Loucy (cell line): ENCODE results near the gene LRIG1.
A peak's percentile ranks its signal among the peaks of the same experiment; 100 is the strongest.

Source experiments
- H2AFZ ChIP-seq: fragments of 200-600 bp; sonication (generic); 2 replicates; pipeline ENCODE4 v1.6.0; 2016; ENCODE audit warnings: antibody characterized with exemption, mild to moderate bottlenecking, low read length, moderate library complexity
- H3F3A ChIP-seq: fragments of 200-600 bp; 2 replicates; pipeline ENCODE4 v1.6.0; 2016; ENCODE audit warnings: antibody characterized with exemption, low read depth, mild to moderate bottlenecking
- H3K27me3 ChIP-seq: fragments of 200-600 bp; sonication (generic); 2 replicates; pipeline ENCODE4 v1.6.1; 2014; ENCODE audit warnings: low read length, mild to moderate bottlenecking; ENCODE audit not compliant: insufficient read depth, poor library complexity, severe bottlenecking
- H3K36me3 ChIP-seq: fragments of 200-600 bp; sonication (generic); 2 replicates; pipeline ENCODE4 v1.6.1; 2016; ENCODE audit warnings: low read length; ENCODE audit not compliant: insufficient read depth
- H3K4me1 ChIP-seq: fragments of 200-600 bp; sonication (generic); 2 replicates; pipeline ENCODE4 v1.5.1; 2014; ENCODE audit warnings: low read length, mild to moderate bottlenecking; ENCODE audit not compliant: insufficient read depth, poor library complexity, severe bottlenecking
- H3K4me2 ChIP-seq: fragments of 200-600 bp; sonication (generic); 2 replicates; pipeline ENCODE4 v1.6.0; 2014; ENCODE audit warnings: antibody characterized with exemption, low read length, low read depth, mild to moderate bottlenecking; ENCODE audit not compliant: poor library complexity, severe bottlenecking
- H3K4me3 ChIP-seq: fragments of 200-600 bp; sonication (generic); 2 replicates; pipeline ENCODE4 v1.5.1; 2014; ENCODE audit warnings: low read length, mild to moderate bottlenecking, mixed read lengths; ENCODE audit not compliant: poor library complexity, severe bottlenecking
- H3K79me2 ChIP-seq: fragments of 200-600 bp; sonication (generic); 2 replicates; pipeline ENCODE4 v1.6.1; 2014; ENCODE audit warnings: low read length; ENCODE audit not compliant: insufficient read depth
- H3K9ac ChIP-seq: fragments of 200-600 bp; sonication (generic); 2 replicates; pipeline ENCODE4 v1.6.0; 2014; ENCODE audit warnings: mild to moderate bottlenecking, low read depth, low read length, moderate library complexity; ENCODE audit not compliant: poor library complexity, severe bottlenecking
- H3K9me2 ChIP-seq: fragments of 200-600 bp; sonication (generic); replicated peaks from 2 replicates; pipeline ENCODE4 v1.6.1; 2016; ENCODE audit warnings: low read depth, low read length, mixed read lengths
- H3K9me3 ChIP-seq: fragments of 200-600 bp; sonication (generic); 2 replicates; pipeline ENCODE4 v1.6.1; 2014; ENCODE audit warnings: mild to moderate bottlenecking, antibody characterized with exemption, low read length, low read depth; ENCODE audit not compliant: insufficient read depth
- H4K20me1 ChIP-seq: fragments of 200-600 bp; sonication (generic); 2 replicates; pipeline ENCODE4 v1.6.0; 2014; ENCODE audit warnings: antibody characterized with exemption, low read length, mild to moderate bottlenecking; ENCODE audit not compliant: insufficient read depth, poor library complexity, severe bottlenecking
- CTCF ChIP-seq: fragments of 200-600 bp; sonication (generic); conservative IDR thresholded peaks from 2 replicates; pipeline ENCODE4 v1.5.1; 2014; ENCODE audit warnings: mild to moderate bottlenecking, antibody characterized with exemption, low read length
- EZH2phosphoT487 ChIP-seq: fragments of 200-600 bp; IDR thresholded peaks from 2 replicates; pipeline ENCODE4 v1.6.1; 2018; ENCODE audit warnings: antibody characterized with exemption, mild to moderate bottlenecking, moderate library complexity, borderline replicate concordance

Gene LRIG1

GRCh38 chr3:66386011-66386924, 114.6 kb downstream of the LRIG1 start:
- no peaks in the 10 kb centered on the region for H4K20me1 ChIP-seq
- H2AFZ ChIP-seq = no peak overlapping the region
- H3K4me3 ChIP-seq = peak overlapping the region; percentile 54
- H3K36me3 ChIP-seq = peaks cover 80% of the 10 kb centered on the region
- peak overlapping the region; percentile 72 for H3K9ac ChIP-seq
- TF ChIP-seq EZH2phosphoT487 = no peak
- no peak for TF ChIP-seq CTCF
- no peaks in the 10 kb centered on the region for H3F3A ChIP-seq
- H3K4me1 ChIP-seq = peaks cover 55% of the 10 kb centered on the region
- peak overlapping the region; percentile 75 for H3K4me2 ChIP-seq
- H3K79me2 ChIP-seq = peaks cover 48% of the 10 kb centered on the region
- no peaks in the 10 kb centered on the region for H3K9me3 ChIP-seq
- no peaks in the 10 kb centered on the region for H3K27me3 ChIP-seq
- no peaks in the 10 kb centered on the region for H3K9me2 ChIP-seq

- Histone ChIP-seq H3K4me1 (peaks cover 43% of the 10 kb centered on the region), H3K4me2 (no peak overlapping the region), H2AFZ (no peak overlapping the region), H3K9me2 (no peaks in the 10 kb centered on the region), H3K79me2 (peaks cover 36% of the 10 kb centered on the region), H3K9me3 (no peaks in the 10 kb centered on the region), H3K36me3 (peaks cover 84% of the 10 kb centered on the region), H3K27me3 (no peaks in the 10 kb centered on the region), H3K4me3 (no peak overlapping the region), H4K20me1 (no peaks in the 10 kb centered on the region), H3F3A (no peaks in the 10 kb centered on the region), H3K9ac (no peak overlapping the region)
- TF ChIP-seq EZH2phosphoT487 = no peak
- no peak for TF ChIP-seq CTCF
Observed at GRCh38 chr3:66385066-66385465, 115.8 kb downstream of the LRIG1 start.

- Histone ChIP-seq H3K9me2 (no peaks in the 10 kb centered on the region), H3K4me3 (no peak overlapping the region), H3K4me2 (no peak overlapping the region), H3K27me3 (no peaks in the 10 kb centered on the region), H2AFZ (no peak overlapping the region), H3K4me1 (peaks cover 34% of the 10 kb centered on the region), H3K36me3 (peaks cover 93% of the 10 kb centered on the region), H3K79me2 (peaks cover 27% of the 10 kb centered on the region), H3K9ac (no peak overlapping the region), H3K9me3 (no peaks in the 10 kb centered on the region), H3F3A (no peaks in the 10 kb centered on the region), H4K20me1 (no peaks in the 10 kb centered on the region)
- TF ChIP-seq EZH2phosphoT487 = no peak
- no peak for TF ChIP-seq CTCF
Observed at GRCh38 chr3:66383998-66384745, 116.7 kb downstream of the LRIG1 start.
